HG03039 (cell line): Measurements from ENCODE around the gene PRR18.

Source experiments
- ATAC-seq: cut with Tn5 transposase; IDR thresholded peaks from one replicate; pipeline ENCODE4 v1.9.1; 2021; ENCODE audit warnings: mild to moderate bottlenecking, moderate library complexity; ENCODE audit not compliant: unreplicated experiment

Gene PRR18

GRCh38 chr6:166278579-166279392, 29.4 kb downstream of the PRR18 start:
- no peak for ATAC-seq

GRCh38 chr6:166277892-166278578, 30.2 kb downstream of the PRR18 start:
- no peak for ATAC-seq

- ATAC-seq, result no peak
These were observed 31.2 kb downstream of the PRR18 start for GRCh38 chr6:166277018-166277417.

- ATAC-seq, result peak; percentile 82
These were observed 32.5 kb downstream of the PRR18 start for GRCh38 chr6:166275714-166276166.

- no peak for ATAC-seq
These were observed 33.3 kb downstream of the PRR18 start for GRCh38 chr6:166274739-166275370.

GRCh38 chr6:166274163-166274562, 34.0 kb downstream of the PRR18 start:
- ATAC-seq, result no peak

GRCh38 chr6:166271376-166271765, 36.8 kb downstream of the PRR18 start:
- no peak for ATAC-seq

GRCh38 chr6:166270706-166271375, 37.4 kb downstream of the PRR18 start:
- no peak for ATAC-seq

- ATAC-seq, result no peak
These were observed 38.7 kb downstream of the PRR18 start for GRCh38 chr6:166269301-166270039.

GRCh38 chr6:166268431-166268830, 39.8 kb downstream of the PRR18 start:
- ATAC-seq, result no peak

GRCh38 chr6:166267526-166267925, 40.7 kb downstream of the PRR18 start:
- no peak for ATAC-seq

- ATAC-seq, result no peak
These were observed 41.9 kb downstream of the PRR18 start for GRCh38 chr6:166266336-166266735.

GRCh38 chr6:166262743-166263515, 45.3 kb downstream of the PRR18 start:
- ATAC-seq, result no peak

GRCh38 chr6:166259296-166259977, 48.8 kb downstream of the PRR18 start:
- ATAC-seq, result no peak

GRCh38 chr6:166258854-166259276, 49.3 kb downstream of the PRR18 start:
- no peak for ATAC-seq

GRCh38 chr6:166257911-166258318, 50.3 kb downstream of the PRR18 start:
- no peak for ATAC-seq
